Putamen (tissue), 1 donor: ENCODE results near the gene RASD2.

Experiments used
- DNase-seq: peaks from one replicate; pipeline ENCODE4 v3.0.0-alpha.2; 2016; ENCODE audit warnings: low spot score

RASD2 gene

DNA sequence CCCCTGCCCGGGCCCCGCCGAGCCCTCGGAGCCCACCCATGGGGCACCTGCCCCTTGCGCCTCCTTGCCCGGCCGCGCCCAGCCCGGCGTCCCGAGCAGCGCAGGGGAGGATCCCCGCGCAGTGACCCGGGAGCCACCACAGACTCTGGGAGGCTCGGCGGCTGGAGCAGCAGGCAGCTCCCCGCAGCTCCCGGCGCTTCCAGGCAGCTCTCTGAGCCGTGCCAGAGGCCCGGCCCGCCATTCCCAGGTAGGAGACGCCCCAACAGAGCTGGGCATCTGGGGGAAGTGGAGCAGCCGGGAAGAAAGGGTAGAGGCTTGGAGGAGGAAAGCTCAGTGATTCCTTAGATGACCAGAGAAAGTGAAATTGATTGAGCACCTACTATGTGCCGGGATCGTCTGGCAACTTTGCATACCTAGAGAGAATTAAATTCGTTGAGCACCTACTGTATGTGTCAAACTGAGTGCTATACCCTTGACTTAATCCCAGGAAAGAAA, 670 bp downstream of the RASD2 start:
- no peak for DNase-seq

DNA sequence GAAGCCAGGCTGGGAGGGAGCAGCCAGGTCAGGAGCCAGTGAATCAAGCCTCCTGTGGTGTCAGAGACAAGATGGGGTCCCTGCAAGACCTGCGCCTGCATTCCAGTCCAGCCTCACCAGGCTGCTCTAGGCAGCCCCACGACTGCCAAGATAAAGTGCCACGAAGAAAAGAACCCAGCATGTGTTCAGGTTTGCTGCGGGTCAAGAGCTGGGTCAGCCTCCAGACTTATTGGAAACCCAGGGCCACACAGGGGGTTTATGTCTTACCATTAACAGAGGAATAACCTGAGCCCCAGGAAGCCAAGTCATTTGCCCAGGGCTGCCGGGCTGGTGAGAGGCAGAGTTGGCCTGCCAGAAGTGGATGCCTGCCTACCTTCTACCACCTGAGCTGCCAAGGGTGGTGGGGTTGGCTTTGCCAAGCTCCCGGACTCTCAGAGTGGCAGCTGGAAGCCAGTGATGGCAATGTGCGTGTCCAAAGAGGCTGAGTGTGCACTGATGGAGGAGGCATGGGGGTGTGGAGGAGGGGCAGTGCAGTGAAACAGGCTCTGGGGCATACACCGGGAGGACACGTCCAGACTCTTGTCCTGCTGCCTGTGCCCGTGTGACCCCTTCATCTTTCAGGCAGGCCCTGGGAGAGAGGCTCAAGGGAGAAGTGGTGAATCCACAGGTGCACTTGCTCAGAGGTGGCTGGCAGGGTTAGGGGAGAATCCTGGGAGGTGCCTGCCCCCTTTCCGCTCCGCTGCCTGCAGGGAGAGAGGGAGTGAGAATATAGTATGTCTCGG, 1.7 kb downstream of the RASD2 start:
- DNase-seq: no peak

DNA sequence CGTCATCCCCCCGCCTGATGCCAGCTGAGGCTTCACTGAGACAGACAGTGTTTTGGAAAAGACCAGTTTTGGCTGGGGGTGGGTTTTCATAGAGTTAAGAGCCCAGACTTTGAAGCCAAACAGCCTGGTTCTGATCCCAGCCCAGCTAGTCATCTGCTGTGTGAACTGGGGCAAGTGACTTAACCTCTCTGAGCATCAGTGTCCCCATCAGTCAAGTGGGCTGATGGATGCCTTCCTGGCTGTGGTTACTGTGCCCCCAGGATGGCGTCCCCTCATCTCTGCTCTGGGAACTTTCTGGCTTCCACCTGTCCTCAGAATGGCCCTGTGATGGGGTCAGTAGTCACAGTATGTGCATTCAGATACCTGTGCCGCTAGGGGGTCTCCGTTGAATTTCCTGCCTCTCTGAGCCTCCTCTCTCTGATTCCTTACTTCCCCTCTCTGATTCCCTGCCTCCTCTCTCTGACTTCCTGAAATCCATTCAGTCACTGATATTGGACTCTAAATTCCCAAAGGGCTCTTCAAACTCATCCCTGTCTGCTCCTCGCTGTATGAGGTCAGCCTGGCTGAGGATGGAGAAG, 2.4 kb downstream of the RASD2 start:
- no peak for DNase-seq

DNA sequence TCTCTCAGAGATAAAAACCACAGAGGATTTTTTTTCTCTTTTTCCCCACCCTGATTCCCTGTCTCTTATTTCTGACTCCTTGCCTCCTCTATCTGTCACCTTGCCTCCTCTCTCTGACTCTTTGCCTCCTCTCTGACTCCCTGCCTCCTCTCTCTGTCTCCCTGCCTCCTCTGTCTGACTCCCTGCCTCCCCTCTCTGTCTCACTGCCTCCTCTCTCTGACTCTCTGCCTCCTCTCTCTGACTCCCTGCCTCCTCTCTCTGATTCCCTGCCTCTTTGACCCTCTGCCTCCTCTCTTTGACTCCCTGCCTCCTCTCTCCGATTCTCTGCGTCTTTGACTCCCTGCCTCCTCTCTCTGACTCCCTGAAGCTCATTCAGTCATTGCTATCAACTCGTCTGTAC, 3.1 kb downstream of the RASD2 start:
- no peak for DNase-seq

DNA sequence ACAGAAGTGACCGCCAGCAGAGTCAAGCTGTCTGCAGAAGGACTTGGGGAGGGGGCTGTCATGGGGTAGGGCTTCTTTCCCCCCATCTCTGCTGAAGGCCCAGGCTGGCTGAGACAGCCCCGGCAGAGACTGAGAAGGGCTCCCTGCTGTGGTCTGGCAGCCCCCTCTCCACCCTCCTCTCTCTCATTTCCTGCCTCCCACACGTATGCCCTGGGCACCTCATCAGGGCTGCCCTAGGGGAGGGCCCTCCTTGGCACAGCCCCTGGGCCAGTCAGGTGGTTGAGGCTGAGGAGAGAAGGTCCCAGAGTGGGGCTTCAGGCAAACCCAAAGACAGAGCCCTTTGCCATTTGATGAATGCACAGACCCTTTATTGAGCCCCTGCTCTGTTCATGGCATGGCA, 3.6 kb downstream of the RASD2 start:
- no peak for DNase-seq

DNA sequence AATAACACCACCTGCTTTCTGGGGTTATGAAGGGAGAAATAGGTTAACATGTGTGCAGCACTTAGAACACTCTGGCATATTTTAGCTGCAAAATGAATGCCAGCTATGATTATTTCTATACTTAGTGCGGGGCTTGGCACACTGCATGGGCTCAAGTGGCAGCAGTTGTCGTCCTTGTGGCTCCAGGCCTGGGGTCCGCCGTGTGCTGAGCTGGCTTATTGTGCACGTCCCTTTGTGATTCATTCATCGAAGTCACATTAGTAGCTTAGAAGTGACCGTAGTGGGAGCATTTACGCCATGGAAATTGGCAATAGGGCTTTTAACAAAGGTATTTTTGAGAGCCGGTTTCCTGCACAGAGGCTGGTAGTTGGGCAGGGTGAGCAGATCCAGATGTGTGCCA, 4.2 kb downstream of the RASD2 start:
- no peak for DNase-seq

DNA sequence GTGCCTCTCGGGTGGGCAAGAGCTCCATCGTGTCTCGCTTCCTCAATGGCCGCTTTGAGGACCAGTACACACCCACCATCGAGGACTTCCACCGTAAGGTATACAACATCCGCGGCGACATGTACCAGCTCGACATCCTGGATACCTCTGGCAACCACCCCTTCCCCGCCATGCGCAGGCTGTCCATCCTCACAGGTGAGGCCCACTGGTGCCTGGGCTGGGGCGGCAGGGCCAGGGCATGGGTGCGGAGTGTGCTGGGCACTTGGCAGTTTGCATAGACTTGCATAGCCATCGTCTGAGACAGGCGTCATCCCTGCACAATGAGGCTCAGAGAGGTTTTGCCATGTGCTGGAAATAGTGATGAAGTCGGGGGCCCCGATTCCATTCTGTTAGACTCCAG, 6.3 kb downstream of the RASD2 start:
- DNase-seq: no peak

DNA sequence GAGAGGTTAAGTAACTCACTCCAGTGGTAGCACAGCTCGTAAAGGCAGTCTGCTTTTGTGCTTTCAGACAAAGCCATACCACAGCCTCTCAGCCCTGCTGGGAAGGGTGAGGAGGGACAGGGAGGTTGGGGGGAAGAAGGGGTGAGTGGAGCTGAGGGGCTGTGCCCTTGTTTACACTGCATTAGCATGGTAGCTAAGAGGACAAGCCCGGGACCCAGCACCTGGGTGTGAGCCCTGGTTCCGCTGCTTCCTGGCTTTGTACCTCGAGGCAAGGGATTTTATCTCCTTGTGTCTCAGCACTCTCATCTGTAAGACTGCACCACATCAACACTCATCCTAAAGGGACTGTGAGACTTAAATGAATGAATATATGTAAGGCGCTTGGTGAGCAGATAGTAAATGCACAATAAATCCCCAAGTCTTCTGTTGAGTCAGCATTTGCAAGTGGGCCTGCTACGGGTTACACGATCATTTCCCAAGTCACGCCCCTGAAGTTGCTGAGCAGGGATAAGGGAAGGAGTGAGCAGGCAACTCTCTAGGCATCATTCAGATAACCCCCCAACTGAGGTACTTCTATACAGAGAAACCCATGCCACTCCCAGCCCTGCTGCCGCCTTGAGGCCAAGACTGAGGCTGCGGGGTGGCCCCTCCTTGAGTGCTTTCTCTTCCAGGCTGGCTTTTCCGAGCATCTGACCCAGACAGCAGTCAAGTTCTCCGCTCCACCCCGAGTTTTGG, 7.5 kb downstream of the RASD2 start:
- no peak for DNase-seq

DNA sequence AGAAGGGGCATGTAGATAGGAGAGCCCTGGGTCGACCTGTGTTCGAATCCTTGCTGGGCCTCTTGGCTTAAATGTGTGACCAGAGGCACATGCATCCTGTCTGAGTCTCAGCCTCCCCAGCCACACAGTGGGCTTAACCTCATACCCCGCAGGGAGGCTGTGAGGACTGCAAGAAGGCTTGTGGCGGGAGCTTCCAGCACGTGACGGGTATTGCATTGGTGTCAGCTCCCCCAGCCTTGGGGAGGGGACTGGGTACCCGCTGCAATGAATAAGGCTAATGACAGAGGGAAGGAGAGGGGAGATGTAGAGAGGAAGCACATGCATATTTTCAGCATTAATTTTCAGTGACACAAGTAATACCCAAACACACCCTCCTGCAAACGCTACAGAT, 8.1 kb downstream of the RASD2 start:
- DNase-seq: no peak

DNA sequence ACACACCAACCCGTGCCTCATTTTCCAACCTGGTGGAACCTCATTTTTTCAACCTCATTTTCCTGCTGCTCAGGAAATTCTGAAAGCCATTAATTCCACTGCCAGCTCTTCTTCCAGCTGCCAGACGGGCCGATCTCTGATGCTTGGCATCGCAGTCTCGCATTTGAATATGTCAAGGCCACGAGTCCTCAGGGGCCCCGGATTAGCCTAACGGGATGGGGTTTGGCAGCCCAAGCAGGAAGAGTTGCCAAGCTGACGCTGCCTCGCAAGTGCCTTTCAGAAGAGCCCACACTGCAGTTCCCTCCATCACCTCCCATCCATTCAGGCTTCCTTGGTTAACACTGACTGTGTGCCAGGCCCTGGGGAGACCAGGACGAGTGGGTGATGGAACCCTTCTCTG, 8.7 kb downstream of the RASD2 start:
- DNase-seq: no peak

DNA sequence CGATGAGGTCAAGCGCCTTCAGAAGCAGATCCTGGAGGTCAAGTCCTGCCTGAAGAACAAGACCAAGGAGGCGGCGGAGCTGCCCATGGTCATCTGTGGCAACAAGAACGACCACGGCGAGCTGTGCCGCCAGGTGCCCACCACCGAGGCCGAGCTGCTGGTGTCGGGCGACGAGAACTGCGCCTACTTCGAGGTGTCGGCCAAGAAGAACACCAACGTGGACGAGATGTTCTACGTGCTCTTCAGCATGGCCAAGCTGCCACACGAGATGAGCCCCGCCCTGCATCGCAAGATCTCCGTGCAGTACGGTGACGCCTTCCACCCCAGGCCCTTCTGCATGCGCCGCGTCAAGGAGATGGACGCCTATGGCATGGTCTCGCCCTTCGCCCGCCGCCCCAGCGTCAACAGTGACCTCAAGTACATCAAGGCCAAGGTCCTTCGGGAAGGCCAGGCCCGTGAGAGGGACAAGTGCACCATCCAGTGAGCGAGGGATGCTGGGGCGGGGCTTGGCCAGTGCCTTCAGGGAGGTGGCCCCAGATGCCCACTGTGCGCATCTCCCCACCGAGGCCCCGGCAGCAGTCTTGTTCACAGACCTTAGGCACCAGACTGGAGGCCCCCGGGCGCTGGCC, 11.0 kb downstream of the RASD2 start:
- DNase-seq: no peak

DNA sequence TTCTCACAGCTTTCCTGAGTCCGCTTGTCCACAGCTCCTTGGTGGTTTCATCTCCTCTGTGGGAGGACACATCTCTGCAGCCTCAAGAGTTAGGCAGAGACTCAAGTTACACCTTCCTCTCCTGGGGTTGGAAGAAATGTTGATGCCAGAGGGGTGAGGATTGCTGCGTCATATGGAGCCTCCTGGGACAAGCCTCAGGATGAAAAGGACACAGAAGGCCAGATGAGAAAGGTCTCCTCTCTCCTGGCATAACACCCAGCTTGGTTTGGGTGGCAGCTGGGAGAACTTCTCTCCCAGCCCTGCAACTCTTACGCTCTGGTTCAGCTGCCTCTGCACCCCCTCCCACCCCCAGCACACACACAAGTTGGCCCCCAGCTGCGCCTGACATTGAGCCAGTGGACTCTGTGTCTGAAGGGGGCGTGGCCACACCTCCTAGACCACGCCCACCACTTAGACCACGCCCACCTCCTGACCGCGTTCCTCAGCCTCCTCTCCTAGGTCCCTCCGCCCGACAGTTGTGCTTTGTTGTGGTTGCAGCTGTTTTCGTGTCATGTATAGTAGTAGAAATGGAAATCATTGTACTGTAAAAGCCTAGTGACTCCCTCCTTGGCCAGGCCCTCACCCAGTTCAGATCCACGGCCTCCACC, 11.7 kb downstream of the RASD2 start:
- DNase-seq: no peak

DNA sequence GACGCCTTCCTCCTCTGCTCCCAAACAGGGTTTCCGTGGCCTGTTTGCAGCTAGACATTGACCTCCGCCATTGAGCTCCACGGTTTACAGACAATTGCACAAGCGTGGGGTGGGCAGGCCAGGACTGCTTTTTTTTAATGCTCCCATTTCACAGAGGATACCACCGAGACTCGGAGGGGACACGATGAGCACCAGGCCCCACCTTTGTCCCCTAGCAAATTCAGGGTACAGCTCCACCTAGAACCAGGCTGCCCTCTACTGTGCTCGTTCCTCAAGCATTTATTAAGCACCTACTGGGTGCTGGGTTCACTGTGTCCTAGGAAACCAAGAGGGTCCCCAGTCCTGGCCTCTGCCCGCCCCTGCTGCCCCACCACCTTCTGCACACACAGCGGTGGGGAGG, 12.2 kb downstream of the RASD2 start:
- no peak for DNase-seq

DNA sequence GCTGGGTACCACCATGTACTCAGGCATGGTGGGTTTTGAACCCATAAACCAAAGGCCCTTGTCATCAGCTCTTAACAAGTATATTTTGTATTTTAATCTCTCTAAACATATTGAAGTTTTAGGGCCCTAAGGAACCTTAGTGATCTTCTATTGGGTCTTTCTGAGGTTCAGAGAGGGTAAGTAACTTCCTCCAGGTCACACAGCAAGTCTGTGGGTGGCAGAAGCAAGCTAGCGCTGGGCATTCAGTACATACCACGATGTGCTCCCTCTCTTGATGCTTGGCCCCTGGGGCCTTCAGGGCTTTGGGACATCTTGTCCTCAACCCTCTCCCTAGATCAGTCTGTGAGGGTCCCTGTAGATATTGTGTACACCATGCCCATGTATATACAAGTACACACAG, 12.7 kb downstream of the RASD2 start:
- no peak for DNase-seq

DNA sequence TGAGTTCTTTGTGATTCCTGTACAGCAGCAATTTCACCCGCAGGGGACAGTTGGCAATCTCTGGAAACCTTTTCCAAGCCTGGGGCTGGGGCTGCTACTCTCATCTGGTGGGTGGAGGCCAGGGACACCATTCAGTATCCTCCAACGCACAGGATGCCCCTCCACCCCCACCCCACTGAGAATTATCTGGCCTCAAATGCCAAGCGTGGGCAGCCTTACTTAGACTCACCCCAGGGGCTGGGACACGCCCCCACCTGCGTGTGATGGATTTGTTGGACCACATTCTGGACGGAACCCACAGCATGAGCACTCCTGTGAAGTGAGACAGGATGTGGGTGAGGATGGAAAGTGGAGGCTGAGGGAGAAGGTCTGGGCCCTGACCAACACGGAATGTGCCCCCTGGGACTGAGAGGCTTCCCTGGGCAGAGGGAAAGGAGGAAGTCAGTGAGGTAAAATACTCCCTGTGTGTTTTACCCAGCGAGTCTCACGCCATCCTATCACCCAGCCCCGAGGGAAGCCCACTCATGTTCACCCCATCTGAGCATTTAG, 13.7 kb downstream of the RASD2 start:
- no peak for DNase-seq

DNA sequence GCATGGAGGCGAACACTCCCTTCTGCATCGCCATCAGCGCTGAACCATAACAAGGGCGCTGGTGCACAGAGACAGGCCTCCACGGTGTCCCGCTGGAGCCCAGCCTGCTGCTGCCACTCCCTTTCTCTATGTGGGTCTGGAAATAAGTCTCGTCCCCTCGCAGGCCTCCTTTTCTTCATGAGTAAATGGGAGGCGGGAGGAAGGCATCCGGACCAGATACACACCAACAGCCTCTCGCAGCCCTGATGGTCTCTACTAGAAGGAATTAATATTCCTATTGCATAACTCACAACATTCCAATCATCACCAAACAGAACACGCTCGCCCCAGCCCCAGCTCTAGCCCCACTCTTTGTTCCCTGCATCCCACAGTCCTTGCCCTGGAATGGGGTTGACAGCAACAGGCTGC, 14.9 kb downstream of the RASD2 start:
- no peak for DNase-seq

DNA sequence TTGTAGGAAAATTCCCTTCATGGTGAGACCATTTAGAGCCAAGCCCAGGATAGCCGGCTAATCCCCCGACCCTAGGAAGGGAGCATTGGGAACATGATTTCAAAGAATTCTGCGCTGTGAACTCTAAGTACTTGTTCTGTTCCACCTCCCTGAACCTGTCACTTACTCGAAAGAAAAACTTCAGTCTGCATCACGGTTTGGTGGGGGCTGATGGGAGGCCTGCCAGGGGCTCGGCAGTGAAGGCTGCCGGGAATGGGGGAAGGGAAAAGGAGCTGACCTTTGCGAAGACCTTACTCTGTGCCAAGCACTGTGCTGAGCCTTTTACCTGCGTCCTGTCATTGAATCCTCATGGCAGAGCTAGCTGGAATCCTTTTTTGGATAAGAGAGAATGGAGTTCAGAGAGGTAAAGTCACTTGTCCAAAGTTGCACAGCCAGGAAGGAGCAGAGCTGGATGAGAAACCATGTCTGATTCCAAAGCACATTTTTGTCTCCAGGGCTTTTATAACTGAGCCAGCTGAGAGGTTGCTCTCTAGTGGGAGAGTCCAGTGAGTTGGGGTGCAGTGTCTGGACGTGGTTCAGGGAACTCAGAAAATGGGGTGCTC, 15.4 kb downstream of the RASD2 start:
- DNase-seq: no peak

DNA sequence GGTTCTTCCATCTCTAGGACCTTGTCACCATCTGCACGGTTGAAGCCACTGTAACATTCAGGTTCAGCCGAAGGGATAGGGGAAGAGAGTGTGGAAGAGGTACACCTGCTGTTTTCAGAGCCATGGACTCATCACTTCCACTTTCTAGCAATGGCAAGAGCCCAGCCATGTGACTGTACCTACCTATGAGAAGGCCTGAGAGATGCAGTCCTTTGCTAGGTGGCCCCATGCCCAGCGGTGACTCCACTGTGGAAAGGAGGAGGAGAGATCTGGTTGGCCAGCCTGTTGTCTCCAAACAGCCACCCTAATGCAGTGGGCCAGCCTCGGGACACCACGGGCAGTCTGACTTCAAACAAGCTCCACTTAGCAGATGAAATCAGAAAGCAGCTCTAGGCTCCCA, 16.0 kb downstream of the RASD2 start:
- DNase-seq: no peak

DNA sequence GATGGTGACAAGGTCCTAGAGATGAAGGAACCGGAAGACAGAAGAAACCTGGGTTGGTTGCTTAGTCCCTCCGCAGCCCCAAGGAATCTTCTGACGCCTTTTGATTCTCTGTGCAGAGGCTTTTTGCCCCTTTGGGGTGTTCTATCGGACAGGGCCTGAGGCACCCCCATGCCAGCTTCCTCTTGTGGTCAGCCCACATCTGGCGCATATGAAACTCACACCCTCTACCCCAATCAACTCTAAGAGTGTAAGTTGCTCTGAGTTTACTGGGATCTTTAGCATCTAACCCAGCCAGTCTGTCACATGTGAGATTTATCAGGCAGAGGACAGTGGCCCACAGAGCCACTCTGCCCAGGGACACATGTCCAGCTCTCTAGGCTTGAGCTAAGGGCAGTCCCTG, 17.4 kb downstream of the RASD2 start:
- no peak for DNase-seq

DNA sequence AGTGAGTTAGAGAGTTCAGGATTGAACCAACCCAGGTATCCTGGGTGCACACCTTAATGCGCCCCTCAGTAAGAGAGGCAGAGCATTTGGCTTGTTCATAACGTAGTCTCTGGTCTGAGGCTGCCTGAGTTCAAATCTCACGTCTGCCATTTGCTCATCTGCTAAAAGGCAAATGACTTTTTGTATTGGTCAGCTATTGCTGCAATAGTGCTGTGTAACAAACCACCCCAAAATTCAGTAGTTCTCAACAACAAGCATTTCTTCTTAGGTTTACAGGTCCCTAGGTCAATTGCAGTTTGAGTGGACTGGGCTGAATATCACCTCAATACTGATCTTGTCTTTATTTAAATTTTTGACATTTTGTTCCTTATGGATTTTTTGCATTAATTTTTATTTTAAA, 18.1 kb downstream of the RASD2 start:
- no peak for DNase-seq

DNA sequence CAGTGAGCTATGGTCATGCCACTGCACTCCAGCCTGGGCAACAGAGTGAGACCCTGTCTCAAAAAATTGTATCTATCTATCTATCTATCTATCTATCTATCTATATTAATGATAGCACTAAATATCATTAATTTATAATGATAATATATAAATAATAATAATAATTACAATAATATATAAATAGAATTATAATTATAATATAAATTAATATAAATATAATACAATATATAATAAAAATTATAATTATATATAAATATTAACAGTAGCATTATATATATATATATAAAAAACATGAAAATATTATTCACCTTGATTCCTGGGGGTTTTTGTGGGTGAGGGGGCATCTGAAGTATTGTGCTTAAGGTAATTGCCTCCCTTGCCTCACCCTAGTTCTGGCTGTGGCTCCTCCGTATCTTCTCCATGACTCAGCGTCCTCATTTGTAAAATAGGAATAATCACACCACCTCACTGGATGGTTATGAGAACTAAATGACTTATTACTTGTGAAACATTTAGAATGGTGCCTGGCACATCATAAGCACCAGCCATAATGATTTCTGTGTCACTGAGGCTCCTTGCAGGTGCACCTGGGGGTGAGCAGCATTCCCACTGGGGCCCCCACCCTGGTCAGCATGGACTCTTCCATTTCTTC, 18.8 kb downstream of the RASD2 start:
- DNase-seq: peak; percentile 63
